Fibroblast of pulmonary artery (primary cell): Measurements from ENCODE around the gene STH.

Experiments used
- DNase-seq: peaks from one replicate; pipeline ENCODE4 v3.0.0-alpha.2; 2010; ENCODE audit warnings: low read depth
- H3K4me3 ChIP-seq: replicated peaks from 2 replicates; pipeline ENCODE4 v1.5.1; 2011; ENCODE audit warnings: low read depth, mild to moderate bottlenecking, control low read depth, low read length, moderate library complexity
- TF ChIP-seq, protein P1 (sequence below): IDR thresholded peaks from 2 replicates; pipeline ENCODE4 v1.5.1; 2011; ENCODE audit warnings: mild to moderate bottlenecking, control low read depth, low read length, inconsistent platforms; ENCODE audit errors: missing control alignments

Gene STH

DNA sequence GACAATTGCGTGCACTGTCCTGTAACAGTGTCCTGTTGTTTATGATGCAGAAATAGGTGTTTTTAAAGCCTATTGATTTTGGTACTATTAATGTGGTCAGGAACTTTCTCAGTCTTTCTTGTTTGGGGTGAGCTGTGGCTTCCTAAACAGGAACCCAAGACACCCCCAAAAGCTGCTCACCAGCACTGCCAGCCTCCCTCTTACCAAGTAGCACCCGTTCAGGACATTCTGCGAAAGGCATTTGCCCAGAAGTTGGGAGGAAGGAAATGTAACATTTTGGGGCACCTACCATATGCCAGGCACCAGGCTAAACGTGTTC lies 21.6 kb upstream of the STH start:
- TF ChIP-seq, protein P1, sequence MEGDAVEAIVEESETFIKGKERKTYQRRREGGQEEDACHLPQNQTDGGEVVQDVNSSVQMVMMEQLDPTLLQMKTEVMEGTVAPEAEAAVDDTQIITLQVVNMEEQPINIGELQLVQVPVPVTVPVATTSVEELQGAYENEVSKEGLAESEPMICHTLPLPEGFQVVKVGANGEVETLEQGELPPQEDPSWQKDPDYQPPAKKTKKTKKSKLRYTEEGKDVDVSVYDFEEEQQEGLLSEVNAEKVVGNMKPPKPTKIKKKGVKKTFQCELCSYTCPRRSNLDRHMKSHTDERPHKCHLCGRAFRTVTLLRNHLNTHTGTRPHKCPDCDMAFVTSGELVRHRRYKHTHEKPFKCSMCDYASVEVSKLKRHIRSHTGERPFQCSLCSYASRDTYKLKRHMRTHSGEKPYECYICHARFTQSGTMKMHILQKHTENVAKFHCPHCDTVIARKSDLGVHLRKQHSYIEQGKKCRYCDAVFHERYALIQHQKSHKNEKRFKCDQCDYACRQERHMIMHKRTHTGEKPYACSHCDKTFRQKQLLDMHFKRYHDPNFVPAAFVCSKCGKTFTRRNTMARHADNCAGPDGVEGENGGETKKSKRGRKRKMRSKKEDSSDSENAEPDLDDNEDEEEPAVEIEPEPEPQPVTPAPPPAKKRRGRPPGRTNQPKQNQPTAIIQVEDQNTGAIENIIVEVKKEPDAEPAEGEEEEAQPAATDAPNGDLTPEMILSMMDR, result no peak
- DNase-seq, result no peak

DNA sequence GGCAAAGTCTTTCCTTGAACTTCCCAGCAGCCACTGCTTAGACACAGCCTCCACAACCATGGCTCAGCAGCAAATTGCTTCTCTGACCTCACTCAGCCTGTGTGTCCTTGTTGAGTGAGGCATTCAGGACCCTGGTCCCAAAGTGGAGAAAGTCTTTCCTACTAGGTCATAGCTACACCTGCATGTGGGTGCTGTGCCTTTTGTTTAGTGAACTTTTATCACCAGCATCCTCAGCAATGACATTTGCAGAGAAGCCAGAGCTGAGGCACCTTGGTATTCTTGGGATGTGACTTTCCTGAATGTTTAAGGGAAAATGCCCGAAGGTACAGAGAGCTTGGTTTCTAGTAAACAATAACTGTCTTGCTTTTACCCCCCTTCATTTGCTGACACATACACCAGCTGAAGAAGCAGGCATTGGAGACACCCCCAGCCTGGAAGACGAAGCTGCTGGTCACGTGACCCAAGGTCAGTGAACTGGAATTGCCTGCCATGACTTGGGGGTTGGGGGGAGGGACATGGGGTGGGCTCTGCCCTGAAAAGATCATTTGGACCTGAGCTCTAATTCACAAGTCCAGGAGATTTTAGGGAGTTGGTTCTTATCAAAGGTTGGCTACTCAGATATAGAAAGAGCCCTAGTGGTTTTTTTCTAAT lies 20.9 kb upstream of the STH start:
- H3K4me3 ChIP-seq, result no peak overlapping the region
- DNase-seq, result no peak
- TF ChIP-seq, protein P1, result no peak

More for the DNA sequence above, 21.6 kb upstream of the STH start:
- H3K4me3 ChIP-seq, result no peak overlapping the region

DNA sequence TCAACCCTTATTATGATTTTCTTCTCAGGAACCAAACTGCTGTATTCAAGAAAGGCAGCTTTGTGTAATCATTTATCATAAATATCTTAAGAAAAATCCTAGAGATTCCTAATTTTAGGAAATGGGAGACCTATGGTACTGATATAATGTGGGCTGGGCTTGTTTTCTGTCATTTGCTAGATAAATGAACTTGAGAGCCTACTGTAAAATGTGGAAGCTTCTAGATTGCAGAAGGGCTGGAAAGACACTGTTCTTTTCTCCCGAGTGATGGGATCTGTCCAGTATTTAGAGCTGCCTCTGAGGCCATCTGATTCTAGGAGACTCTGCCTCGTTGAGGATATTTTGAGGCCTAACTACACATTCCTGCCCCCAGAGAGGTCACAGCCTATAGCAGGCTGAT lies 19.9 kb upstream of the STH start:
- no peak overlapping the region for H3K4me3 ChIP-seq
- no peak for DNase-seq
- TF ChIP-seq, protein P1, result no peak

DNA sequence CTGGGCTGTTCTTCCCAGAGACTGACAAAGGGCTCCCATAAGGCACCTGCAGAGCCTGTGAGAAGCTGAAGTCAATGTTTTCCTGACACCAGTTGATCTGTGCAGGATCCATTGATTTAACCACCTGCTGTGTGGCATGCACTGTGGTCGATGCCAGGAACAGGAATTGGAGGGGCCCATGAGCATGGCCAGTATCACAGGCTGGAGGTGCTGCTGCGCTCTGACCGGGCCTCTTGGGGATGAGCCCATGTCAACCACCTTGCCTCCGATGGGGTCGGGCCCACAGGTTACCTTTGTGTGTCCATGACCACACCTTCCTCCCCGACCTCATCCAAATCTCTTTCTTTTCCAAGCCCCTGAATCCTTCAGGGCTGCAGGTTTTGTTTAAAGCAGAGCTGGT lies 18.2 kb upstream of the STH start:
- DNase-seq, result no peak
- TF ChIP-seq, protein P1, result no peak
- no peak overlapping the region for H3K4me3 ChIP-seq

DNA sequence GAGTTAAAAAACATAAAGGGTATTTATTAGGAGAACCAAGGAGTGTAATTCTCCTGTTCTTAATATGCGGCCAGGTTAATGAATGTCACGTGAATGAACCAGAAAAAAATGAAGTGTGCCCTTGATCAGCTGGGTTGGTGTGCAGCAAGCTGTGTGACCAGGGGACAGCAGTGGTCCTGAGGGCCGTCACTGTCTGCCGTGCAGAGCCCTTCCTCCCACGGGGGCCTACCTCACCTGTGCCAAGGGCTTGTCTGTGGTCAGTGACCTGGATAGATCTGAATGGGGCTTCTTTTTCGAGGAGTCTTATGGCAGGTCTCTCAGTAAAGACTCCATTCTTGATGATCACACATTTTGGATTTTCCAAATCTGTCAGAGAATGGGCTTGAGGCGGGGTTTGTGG lies 17.7 kb upstream of the STH start:
- no peak for DNase-seq
- no peak overlapping the region for H3K4me3 ChIP-seq
- TF ChIP-seq, protein P1, result no peak

DNA sequence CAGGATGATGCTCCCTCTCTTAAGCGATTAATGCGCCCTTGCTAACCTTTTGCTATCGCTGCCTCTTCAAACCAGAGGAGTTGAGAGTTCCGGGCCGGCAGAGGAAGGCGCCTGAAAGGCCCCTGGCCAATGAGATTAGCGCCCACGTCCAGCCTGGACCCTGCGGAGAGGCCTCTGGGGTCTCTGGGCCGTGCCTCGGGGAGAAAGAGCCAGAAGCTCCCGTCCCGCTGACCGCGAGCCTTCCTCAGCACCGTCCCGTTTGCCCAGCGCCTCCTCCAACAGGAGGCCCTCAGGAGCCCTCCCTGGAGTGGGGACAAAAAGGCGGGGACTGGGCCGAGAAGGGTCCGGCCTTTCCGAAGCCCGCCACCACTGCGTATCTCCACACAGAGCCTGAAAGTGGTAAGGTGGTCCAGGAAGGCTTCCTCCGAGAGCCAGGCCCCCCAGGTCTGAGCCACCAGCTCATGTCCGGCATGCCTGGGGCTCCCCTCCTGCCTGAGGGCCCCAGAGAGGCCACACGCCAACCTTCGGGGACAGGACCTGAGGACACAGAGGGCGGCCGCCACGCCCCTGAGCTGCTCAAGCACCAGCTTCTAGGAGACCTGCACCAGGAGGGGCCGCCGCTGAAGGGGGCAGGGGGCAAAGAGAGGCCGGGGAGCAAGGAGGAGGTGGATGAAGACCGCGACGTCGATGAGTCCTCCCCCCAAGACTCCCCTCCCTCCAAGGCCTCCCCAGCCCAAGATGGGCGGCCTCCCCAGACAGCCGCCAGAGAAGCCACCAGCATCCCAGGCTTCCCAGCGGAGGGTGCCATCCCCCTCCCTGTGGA lies 16.0 kb upstream of the STH start:
- no peak for DNase-seq
- TF ChIP-seq, protein P1, result no peak
- no peak overlapping the region for H3K4me3 ChIP-seq
